Measurements from ENCODE around the gene RXRG.

The RXRG gene

GRCh38 chr1:165407398-165407797 lies 37.5 kb downstream of the RXRG start:
- DNase-seq = no peak

- peak; percentile 16 for DNase-seq
Measured at GRCh38 chr1:165403835-165404482, 41.0 kb downstream of the RXRG start.

GRCh38 chr1:165402517-165403111 lies 42.3 kb downstream of the RXRG start:
- no peak for DNase-seq

- no peak for DNase-seq
Measured at GRCh38 chr1:165397944-165398343, 47.0 kb downstream of the RXRG start.

GRCh38 chr1:165395901-165396300 lies 49.0 kb downstream of the RXRG start:
- no peak for DNase-seq

GRCh38 chr1:165395478-165395877 lies 49.4 kb downstream of the RXRG start:
- DNase-seq = no peak

- DNase-seq = peak; percentile 44
Measured at GRCh38 chr1:165392634-165393571, 52.0 kb downstream of the RXRG start.

GRCh38 chr1:165389609-165390008 lies 55.3 kb downstream of the RXRG start:
- no peak for DNase-seq

- no peak for DNase-seq
Measured at GRCh38 chr1:165387961-165388360, 57.0 kb downstream of the RXRG start.

GRCh38 chr1:165387505-165387904 lies 57.4 kb downstream of the RXRG start:
- DNase-seq = no peak

- DNase-seq = no peak
Measured at GRCh38 chr1:165383599-165384405, 61.1 kb downstream of the RXRG start.

GRCh38 chr1:165383067-165383466 lies 61.9 kb downstream of the RXRG start:
- DNase-seq = no peak

- no peak for DNase-seq
Measured at GRCh38 chr1:165381745-165382505, 63.0 kb downstream of the RXRG start.

GRCh38 chr1:165376811-165377311 lies 68.1 kb downstream of the RXRG start:
- DNase-seq = no peak

GRCh38 chr1:165376041-165376810 lies 68.7 kb downstream of the RXRG start:
- DNase-seq = no peak

- no peak for DNase-seq
Measured at GRCh38 chr1:165375623-165376022, 69.3 kb downstream of the RXRG start.

- no peak for DNase-seq
Measured at GRCh38 chr1:165371588-165372225, 73.2 kb downstream of the RXRG start.

GRCh38 chr1:165369255-165369848 lies 75.6 kb downstream of the RXRG start:
- peak; percentile 58 for DNase-seq

- DNase-seq = peak; percentile 56
Measured at GRCh38 chr1:165367375-165367993, 77.4 kb downstream of the RXRG start.

- DNase-seq = no peak
Measured at GRCh38 chr1:165365341-165365740, 79.6 kb downstream of the RXRG start.

Data from NCI-H1694 treated with DMSO at 0.1 percent for 48 hours (cell line).